GM12878 (cell line): Measurements from ENCODE around the gene FAM162A. TPM values are rescaled to one million over a fixed set of nuclear protein-coding genes. Genes with fewer than 3 reads are reported as not detected.

Experiments
- ASH2L ChIP-seq: fragments of 300-600, 200-600 bp; sonication (generic); IDR thresholded peaks from 2 replicates; pipeline ENCODE4 v1.6.1; 2017; ENCODE audit warnings: low read depth, mild to moderate bottlenecking, borderline replicate concordance
- ATF7 ChIP-seq: fragments of 450-650 bp; IDR thresholded peaks from 2 replicates; pipeline ENCODE4 v1.6.1; 2016; ENCODE audit warnings: low read depth, mild to moderate bottlenecking
- BACH1 ChIP-seq: fragments of 450-650 bp; IDR thresholded peaks from 2 replicates; pipeline ENCODE4 v1.6.1; 2017; ENCODE audit warnings: mild to moderate bottlenecking, borderline replicate concordance
- CBFB ChIP-seq: IDR thresholded peaks from 2 replicates; pipeline ENCODE4 v1.6.1; 2016; ENCODE audit warnings: antibody characterized with exemption, low read depth
- HCFC1 ChIP-seq: fragments of 150-350 bp; IDR thresholded peaks from 2 replicates; pipeline ENCODE4 v1.6.1; 2014; ENCODE audit warnings: low read length
- MEF2B ChIP-seq: fragments of 450-650 bp; IDR thresholded peaks from 2 replicates; pipeline ENCODE4 v1.6.1; 2018; ENCODE audit warnings: mild to moderate bottlenecking, moderate library complexity; ENCODE audit not compliant: partially characterized antibody, poor library complexity, severe bottlenecking
- MXI1 ChIP-seq: fragments of 150-350 bp; IDR thresholded peaks from 2 replicates; pipeline ENCODE4 v1.6.1; 2011; ENCODE audit warnings: low read depth, mild to moderate bottlenecking, inconsistent platforms, low read length, improper control_type of control experiment
- NFIC ChIP-seq: IDR thresholded peaks from 2 replicates; pipeline ENCODE4 v1.6.1; 2012; ENCODE audit warnings: low read depth, mild to moderate bottlenecking, inconsistent platforms, low read length, moderate library complexity
- NFYA ChIP-seq: IDR thresholded peaks from 2 replicates; pipeline ENCODE4 v1.6.1; 2011; ENCODE audit warnings: low read depth, mild to moderate bottlenecking, low read length, improper control_type of control experiment, borderline replicate concordance
- NFYB ChIP-seq: IDR thresholded peaks from 2 replicates; pipeline ENCODE4 v1.6.1; 2011; ENCODE audit warnings: low read depth, mild to moderate bottlenecking, low read length, improper control_type of control experiment, moderate library complexity; ENCODE audit not compliant: insufficient read depth
- NR2C1 ChIP-seq: fragments of 450-650 bp; IDR thresholded peaks from 2 replicates; pipeline ENCODE4 v1.6.1; 2017; ENCODE audit warnings: antibody characterized with exemption, mild to moderate bottlenecking, moderate library complexity
- NRF1 ChIP-seq: conservative IDR thresholded peaks from 2 replicates; pipeline ENCODE4 v1.6.1; 2011; ENCODE audit warnings: mild to moderate bottlenecking, low read depth, low read length, improper control_type of control experiment
- POLR2A ChIP-seq: IDR thresholded peaks from 2 replicates; pipeline ENCODE4 v1.6.1; 2011; ENCODE audit warnings: low read depth, mild to moderate bottlenecking, low read length
- RELA ChIP-seq: fragments of 450-650 bp; IDR thresholded peaks from 2 replicates; pipeline ENCODE4 v1.8.0; 2014; ENCODE audit warnings: borderline replicate concordance; ENCODE audit not compliant: partially characterized antibody
- RELB ChIP-seq: fragments of 450-650 bp; IDR thresholded peaks from 2 replicates; pipeline ENCODE4 v1.6.1; 2017; ENCODE audit warnings: low read depth, mild to moderate bottlenecking, moderate library complexity
- SRF ChIP-seq, 2 experiments: IDR thresholded peaks; 2 replicates each; pipeline ENCODE4 v1.6.1; 2011; ENCODE audit warnings: low read depth in 2 of 2, low read length in 2 of 2, mild to moderate bottlenecking in 1 of 2, moderate library complexity in 1 of 2
- STAT1 ChIP-seq: fragments of 450-650 bp; conservative IDR thresholded peaks from 2 replicates; pipeline ENCODE4 v1.6.1; 2014; ENCODE audit warnings: antibody characterized with exemption, mild to moderate bottlenecking
- YY1 ChIP-seq: IDR thresholded peaks from 2 replicates; pipeline ENCODE4 v1.6.1; 2011; ENCODE audit warnings: low read depth, mild to moderate bottlenecking, low read length
- polyA plus RNA-seq, 11 experiments: library from polyadenylated mRNA; depleted of rRNA in 4 of 11; unstranded in 6 of 11; stranded (reverse) in 5 of 11; fragments of >200 nt; fragmentation: Nextera tagmentation in 4 of 11; fragmentation: Illumina TruSeq in 1 of 11; extraction: Ambion mirVana in 4 of 11; extraction: Trizol in 1 of 11; gene quantifications; 1 replicate in 1 of 11; 2 replicates in 10 of 11; pipeline versions ENCODE4 v1.2.1 to v1.2.3, GENCODE V29; 2011 to 2016; ENCODE audit warnings: inconsistent platforms in 2 of 11, missing spikeins in 2 of 11, low read depth in 1 of 11
- total RNA-seq, 4 experiments: library from RNA; depleted of rRNA in 3 of 4; stranded (reverse); fragments of >200 nt in 3 of 4; fragmentation: Illumina TruSeq in 1 of 4; extraction: Trizol in 1 of 4; gene quantifications; 2 replicates each; pipeline versions ENCODE4 v1.2.1 to v1.2.3, GENCODE V29; 2013 to 2021
- TF ChIP-seq, protein P1 (sequence below): fragments of 450-650 bp; conservative IDR thresholded peaks from 2 replicates; pipeline ENCODE4 v1.6.1; 2017; ENCODE audit warnings: mild to moderate bottlenecking, moderate library complexity
- TF ChIP-seq, protein P2 (sequence below): fragments of 450-650 bp; IDR thresholded peaks from 2 replicates; pipeline ENCODE4 v1.6.1; 2017; ENCODE audit warnings: borderline replicate concordance
- TF ChIP-seq, protein P3 (sequence below): fragments of 150-350 bp; IDR thresholded peaks from 2 replicates; pipeline ENCODE4 v1.6.1; 2016; ENCODE audit warnings: low read depth, low read length

The FAM162A gene
- total and polyA plus RNA-seq, 10 of the 15 experiments (the other 5 are each of a cell fraction or from before 2014, with no cell fraction given), result 59.2 to 346 (median 149) TPM

GRCh38 chr3:122382888-122383666 lies 905 bp upstream of the FAM162A start, which contains the start of gene MIX23 (continued):
- TF ChIP-seq, protein P1, sequence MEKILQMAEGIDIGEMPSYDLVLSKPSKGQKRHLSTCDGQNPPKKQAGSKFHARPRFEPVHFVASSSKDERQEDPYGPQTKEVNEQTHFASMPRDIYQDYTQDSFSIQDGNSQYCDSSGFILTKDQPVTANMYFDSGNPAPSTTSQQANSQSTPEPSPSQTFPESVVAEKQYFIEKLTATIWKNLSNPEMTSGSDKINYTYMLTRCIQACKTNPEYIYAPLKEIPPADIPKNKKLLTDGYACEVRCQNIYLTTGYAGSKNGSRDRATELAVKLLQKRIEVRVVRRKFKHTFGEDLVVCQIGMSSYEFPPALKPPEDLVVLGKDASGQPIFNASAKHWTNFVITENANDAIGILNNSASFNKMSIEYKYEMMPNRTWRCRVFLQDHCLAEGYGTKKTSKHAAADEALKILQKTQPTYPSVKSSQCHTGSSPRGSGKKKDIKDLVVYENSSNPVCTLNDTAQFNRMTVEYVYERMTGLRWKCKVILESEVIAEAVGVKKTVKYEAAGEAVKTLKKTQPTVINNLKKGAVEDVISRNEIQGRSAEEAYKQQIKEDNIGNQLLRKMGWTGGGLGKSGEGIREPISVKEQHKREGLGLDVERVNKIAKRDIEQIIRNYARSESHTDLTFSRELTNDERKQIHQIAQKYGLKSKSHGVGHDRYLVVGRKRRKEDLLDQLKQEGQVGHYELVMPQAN, result peak; percentile 84
- TF ChIP-seq HCFC1, result peak; percentile 70
- TF ChIP-seq RELB, result peak; percentile 100
- peak; percentile 33; the same call in 1 of the 2 replicates for TF ChIP-seq NR2C1
- TF ChIP-seq BACH1, result no peak
- TF ChIP-seq, protein P2, sequence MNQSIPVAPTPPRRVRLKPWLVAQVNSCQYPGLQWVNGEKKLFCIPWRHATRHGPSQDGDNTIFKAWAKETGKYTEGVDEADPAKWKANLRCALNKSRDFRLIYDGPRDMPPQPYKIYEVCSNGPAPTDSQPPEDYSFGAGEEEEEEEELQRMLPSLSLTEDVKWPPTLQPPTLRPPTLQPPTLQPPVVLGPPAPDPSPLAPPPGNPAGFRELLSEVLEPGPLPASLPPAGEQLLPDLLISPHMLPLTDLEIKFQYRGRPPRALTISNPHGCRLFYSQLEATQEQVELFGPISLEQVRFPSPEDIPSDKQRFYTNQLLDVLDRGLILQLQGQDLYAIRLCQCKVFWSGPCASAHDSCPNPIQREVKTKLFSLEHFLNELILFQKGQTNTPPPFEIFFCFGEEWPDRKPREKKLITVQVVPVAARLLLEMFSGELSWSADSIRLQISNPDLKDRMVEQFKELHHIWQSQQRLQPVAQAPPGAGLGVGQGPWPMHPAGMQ, result peak; percentile 36; the same call in 1 of the 2 replicates
- TF ChIP-seq CBFB, result peak; percentile 83
- peak; percentile 77 for TF ChIP-seq NFYB
- TF ChIP-seq POLR2A, result peak; percentile 83
- TF ChIP-seq ATF7, result peak; percentile 10; the same call in 1 of the 2 replicates
- no peak for TF ChIP-seq NFYA
- peak; percentile 20; the same call in 1 of the 2 replicates for TF ChIP-seq NFIC
- peak; percentile 96 for TF ChIP-seq MXI1
- TF ChIP-seq STAT1, result no peak; the same call in 1 of the 2 replicates
- TF ChIP-seq RELA, result peak; percentile 62
- TF ChIP-seq ASH2L, result peak; percentile 83; the same call in 1 of the 2 replicates
- TF ChIP-seq MEF2B, result no peak
- peak; percentile 99 for TF ChIP-seq YY1
- TF ChIP-seq, protein P3, sequence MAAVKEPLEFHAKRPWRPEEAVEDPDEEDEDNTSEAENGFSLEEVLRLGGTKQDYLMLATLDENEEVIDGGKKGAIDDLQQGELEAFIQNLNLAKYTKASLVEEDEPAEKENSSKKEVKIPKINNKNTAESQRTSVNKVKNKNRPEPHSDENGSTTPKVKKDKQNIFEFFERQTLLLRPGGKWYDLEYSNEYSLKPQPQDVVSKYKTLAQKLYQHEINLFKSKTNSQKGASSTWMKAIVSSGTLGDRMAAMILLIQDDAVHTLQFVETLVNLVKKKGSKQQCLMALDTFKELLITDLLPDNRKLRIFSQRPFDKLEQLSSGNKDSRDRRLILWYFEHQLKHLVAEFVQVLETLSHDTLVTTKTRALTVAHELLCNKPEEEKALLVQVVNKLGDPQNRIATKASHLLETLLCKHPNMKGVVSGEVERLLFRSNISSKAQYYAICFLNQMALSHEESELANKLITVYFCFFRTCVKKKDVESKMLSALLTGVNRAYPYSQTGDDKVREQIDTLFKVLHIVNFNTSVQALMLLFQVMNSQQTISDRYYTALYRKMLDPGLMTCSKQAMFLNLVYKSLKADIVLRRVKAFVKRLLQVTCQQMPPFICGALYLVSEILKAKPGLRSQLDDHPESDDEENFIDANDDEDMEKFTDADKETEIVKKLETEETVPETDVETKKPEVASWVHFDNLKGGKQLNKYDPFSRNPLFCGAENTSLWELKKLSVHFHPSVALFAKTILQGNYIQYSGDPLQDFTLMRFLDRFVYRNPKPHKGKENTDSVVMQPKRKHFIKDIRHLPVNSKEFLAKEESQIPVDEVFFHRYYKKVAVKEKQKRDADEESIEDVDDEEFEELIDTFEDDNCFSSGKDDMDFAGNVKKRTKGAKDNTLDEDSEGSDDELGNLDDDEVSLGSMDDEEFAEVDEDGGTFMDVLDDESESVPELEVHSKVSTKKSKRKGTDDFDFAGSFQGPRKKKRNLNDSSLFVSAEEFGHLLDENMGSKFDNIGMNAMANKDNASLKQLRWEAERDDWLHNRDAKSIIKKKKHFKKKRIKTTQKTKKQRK, result no peak
- TF ChIP-seq SRF (IDR thresholded peaks at IDR 0.05; ENCODE audit: low read depth in 2 of 2, low read length in 2 of 2), result no peak
- no peak for TF ChIP-seq NRF1
